Measurements from ENCODE around the gene ASPHD2.

DNA sequence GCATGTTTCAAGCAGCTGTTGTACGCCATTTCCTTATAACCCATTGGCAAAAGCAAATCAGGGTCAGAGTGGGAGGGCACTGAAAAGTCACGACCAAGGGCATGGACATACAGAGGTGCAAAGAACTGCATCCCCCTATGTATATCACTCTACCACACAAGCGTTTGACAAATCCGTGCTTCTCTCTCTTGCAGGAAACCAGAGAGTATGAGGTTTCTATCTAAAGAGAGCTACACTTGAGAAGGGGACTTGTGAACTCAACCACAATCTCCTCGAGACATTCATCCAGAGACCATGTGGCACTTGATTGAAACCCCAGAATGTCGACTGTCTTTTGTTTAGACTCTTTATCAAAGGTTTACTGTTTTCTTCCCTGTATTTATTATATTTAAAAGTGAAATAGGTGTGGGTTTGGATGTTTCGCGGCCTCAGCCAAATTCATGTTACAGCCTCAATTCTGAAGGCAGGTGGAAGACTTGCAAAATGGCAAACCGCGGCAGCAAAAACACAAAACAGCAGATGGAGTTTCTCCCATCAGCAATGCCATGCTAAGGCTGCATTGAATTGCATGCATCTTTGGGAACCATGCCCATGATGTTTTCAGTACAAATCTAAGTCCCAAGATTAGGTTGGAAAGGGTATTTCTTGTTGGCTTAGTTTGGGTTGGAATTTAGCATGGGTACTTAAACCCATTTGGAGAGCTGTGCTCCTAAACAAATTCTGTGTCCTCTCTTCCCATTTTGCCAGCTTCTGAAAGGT lies 48.8 kb upstream of the ASPHD2 start:
- TF ChIP-seq ZNF785 (tag by site-specific recombination; IDR thresholded peaks at IDR 0.05), result no peak
- TF ChIP-seq, protein P1, sequence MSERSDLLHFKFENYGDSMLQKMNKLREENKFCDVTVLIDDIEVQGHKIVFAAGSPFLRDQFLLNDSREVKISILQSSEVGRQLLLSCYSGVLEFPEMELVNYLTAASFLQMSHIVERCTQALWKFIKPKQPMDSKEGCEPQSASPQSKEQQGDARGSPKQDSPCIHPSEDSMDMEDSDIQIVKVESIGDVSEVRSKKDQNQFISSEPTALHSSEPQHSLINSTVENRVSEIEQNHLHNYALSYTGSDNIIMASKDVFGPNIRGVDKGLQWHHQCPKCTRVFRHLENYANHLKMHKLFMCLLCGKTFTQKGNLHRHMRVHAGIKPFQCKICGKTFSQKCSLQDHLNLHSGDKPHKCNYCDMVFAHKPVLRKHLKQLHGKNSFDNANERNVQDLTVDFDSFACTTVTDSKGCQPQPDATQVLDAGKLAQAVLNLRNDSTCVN (tag by site-specific recombination; optimal IDR thresholded peaks at IDR 0.05), result no peak
- TF ChIP-seq, protein P2, sequence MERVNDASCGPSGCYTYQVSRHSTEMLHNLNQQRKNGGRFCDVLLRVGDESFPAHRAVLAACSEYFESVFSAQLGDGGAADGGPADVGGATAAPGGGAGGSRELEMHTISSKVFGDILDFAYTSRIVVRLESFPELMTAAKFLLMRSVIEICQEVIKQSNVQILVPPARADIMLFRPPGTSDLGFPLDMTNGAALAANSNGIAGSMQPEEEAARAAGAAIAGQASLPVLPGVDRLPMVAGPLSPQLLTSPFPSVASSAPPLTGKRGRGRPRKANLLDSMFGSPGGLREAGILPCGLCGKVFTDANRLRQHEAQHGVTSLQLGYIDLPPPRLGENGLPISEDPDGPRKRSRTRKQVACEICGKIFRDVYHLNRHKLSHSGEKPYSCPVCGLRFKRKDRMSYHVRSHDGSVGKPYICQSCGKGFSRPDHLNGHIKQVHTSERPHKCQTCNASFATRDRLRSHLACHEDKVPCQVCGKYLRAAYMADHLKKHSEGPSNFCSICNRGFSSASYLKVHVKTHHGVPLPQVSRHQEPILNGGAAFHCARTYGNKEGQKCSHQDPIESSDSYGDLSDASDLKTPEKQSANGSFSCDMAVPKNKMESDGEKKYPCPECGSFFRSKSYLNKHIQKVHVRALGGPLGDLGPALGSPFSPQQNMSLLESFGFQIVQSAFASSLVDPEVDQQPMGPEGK (tag by site-specific recombination; IDR thresholded peaks at IDR 0.05), result no peak
- TF ChIP-seq MYNN (tag by site-specific recombination; IDR thresholded peaks at IDR 0.05; ENCODE audit: borderline replicate concordance), result no peak
- TF ChIP-seq TRIM28 (IDR thresholded peaks at IDR 0.05; ENCODE audit: borderline replicate concordance, low read length), result no peak
- no peak for TF ChIP-seq SP7 (tag by site-specific recombination; IDR thresholded peaks at IDR 0.05)
- TF ChIP-seq, protein P3, sequence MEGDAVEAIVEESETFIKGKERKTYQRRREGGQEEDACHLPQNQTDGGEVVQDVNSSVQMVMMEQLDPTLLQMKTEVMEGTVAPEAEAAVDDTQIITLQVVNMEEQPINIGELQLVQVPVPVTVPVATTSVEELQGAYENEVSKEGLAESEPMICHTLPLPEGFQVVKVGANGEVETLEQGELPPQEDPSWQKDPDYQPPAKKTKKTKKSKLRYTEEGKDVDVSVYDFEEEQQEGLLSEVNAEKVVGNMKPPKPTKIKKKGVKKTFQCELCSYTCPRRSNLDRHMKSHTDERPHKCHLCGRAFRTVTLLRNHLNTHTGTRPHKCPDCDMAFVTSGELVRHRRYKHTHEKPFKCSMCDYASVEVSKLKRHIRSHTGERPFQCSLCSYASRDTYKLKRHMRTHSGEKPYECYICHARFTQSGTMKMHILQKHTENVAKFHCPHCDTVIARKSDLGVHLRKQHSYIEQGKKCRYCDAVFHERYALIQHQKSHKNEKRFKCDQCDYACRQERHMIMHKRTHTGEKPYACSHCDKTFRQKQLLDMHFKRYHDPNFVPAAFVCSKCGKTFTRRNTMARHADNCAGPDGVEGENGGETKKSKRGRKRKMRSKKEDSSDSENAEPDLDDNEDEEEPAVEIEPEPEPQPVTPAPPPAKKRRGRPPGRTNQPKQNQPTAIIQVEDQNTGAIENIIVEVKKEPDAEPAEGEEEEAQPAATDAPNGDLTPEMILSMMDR (tag by site-specific recombination; IDR thresholded peaks at IDR 0.05), result no peak
- TF ChIP-seq ZNF416 (tag by site-specific recombination; IDR thresholded peaks at IDR 0.05), result no peak

Data from HEK293 (cell line).